Stimulated activated CD4-positive, alpha-beta T cell treated with anti-CD3 and anti-CD28 coated beads, TNF-alpha, amount 100 ng/mL, for 48 hours (primary cell): ENCODE data around the gene GALNT14.

Experiments
- DNase-seq, 3 donors: peaks; one replicate each; pipeline ENCODE4 v3.0.0-alpha.2; 2020; ENCODE audit warnings: low read depth in 3 of 3

The GALNT14 gene

GRCh38 chr2:30978854-30979253 is 159.4 kb downstream of the GALNT14 start:
- no peak for DNase-seq

GRCh38 chr2:30978044-30978443 is 160.2 kb downstream of the GALNT14 start:
- DNase-seq, result no peak

- no peak for DNase-seq
These were observed 163.1 kb downstream of the GALNT14 start for GRCh38 chr2:30975156-30975555.

- DNase-seq, result no peak
These were observed 163.7 kb downstream of the GALNT14 start for GRCh38 chr2:30974554-30974953.

- DNase-seq, result no peak
These were observed 164.1 kb downstream of the GALNT14 start for GRCh38 chr2:30974092-30974491.

GRCh38 chr2:30971231-30972025 is 166.8 kb downstream of the GALNT14 start:
- no peak for DNase-seq

- DNase-seq, result no peak
These were observed 169.4 kb downstream of the GALNT14 start for GRCh38 chr2:30968660-30969397.

- no peak for DNase-seq
These were observed 171.5 kb downstream of the GALNT14 start for GRCh38 chr2:30966786-30967185.

- no peak for DNase-seq
These were observed 173.2 kb downstream of the GALNT14 start for GRCh38 chr2:30965022-30965531.

- DNase-seq, result no peak
These were observed 173.8 kb downstream of the GALNT14 start for GRCh38 chr2:30964334-30965005.

GRCh38 chr2:30963184-30963583 is 175.1 kb downstream of the GALNT14 start:
- DNase-seq, result no peak

GRCh38 chr2:30960213-30960612 is 178.0 kb downstream of the GALNT14 start:
- DNase-seq, result no peak

GRCh38 chr2:30959653-30960052 is 178.6 kb downstream of the GALNT14 start:
- no peak for DNase-seq

GRCh38 chr2:30958918-30959265 is 179.3 kb downstream of the GALNT14 start:
- DNase-seq, result no peak

GRCh38 chr2:30958193-30958917 is 179.9 kb downstream of the GALNT14 start:
- DNase-seq, result no peak

GRCh38 chr2:30957591-30957990 is 180.6 kb downstream of the GALNT14 start:
- no peak for DNase-seq

- DNase-seq, result no peak
These were observed 181.2 kb downstream of the GALNT14 start for GRCh38 chr2:30956995-30957394.

GRCh38 chr2:30955516-30956132 is 182.6 kb downstream of the GALNT14 start:
- DNase-seq, result no peak

GRCh38 chr2:30950339-30950738 is 187.9 kb downstream of the GALNT14 start:
- no peak for DNase-seq

GRCh38 chr2:30949435-30949834 is 188.8 kb downstream of the GALNT14 start:
- DNase-seq, result no peak

GRCh38 chr2:30948857-30949256 is 189.4 kb downstream of the GALNT14 start:
- no peak for DNase-seq
